ENCODE data around the gene C20orf202. TPM values are rescaled to one million over a fixed set of nuclear protein-coding genes. Genes with fewer than 3 reads are reported as not detected.

Gene C20orf202
- total RNA-seq, 1 experiment from 2014 or later, result not detected

DNA sequence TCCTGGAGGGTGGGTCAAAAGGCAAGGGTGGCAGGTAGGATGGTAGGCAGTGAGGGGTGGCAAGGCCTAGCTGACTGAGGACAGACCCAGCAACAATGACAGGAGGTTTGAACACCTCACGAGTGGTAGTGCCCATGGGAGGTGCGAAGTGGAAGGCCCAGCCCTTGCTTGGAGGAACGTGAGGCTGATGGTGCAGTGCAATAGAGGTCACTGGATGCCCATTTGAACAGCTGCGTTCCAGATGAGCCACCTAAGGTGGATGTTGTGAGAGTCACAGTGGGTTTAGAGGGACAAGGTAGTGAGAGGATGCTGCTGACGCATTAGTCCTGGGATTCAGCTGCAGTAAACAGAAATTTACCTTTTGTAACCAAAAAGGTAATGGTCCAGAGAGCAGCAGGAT lies 34.0 kb upstream of the C20orf202 start:
- ChIA-PET CTCF (no interaction called here), RAD21 (ENCODE audit: low non-redundant PET in 1 of 2, low total read pairs in 2 of 2, uncharacterized antibody in 2 of 2, unreplicated experiment in 2 of 2) (no interaction called here), POLR2A (no interaction called here)
- Histone ChIP-seq H3K9ac (ENCODE audit: low read length) (no peak overlapping the region), H4K20me1 (ENCODE audit: insufficient read depth) (no peaks in the 10 kb centered on the region), H3K79me2 (ENCODE audit: insufficient read depth, low read length) (no peaks in the 10 kb centered on the region), H3K9me3 (ENCODE audit: control insufficient read depth in 1 of 2, insufficient read depth in 1 of 2, low read depth in 1 of 2, low read length in 2 of 2) (no peaks in the 10 kb centered on the region), H3K27me3 (ENCODE audit: insufficient read depth, low read length) (no peaks in the 10 kb centered on the region), H3K4me2 (ENCODE audit: low read length) (no peak overlapping the region), H3K27ac (ENCODE audit: low read depth, low read length) (no peak overlapping the region), H3K36me3 (ENCODE audit: control insufficient read depth in 1 of 2, insufficient read depth in 2 of 2, low read length in 2 of 2) (peaks cover 23 to 52% of the 10 kb centered on the region in 2 experiments), H3K4me1 (ENCODE audit: control insufficient read depth in 1 of 2, insufficient read depth in 2 of 2, low read length in 2 of 2) (no peaks in the 10 kb centered on the region), H3K4me3 (replicated peaks in 1 of 2; ENCODE audit: low read depth in 1 of 2, low read length in 2 of 2) (no peak overlapping the region), H3K9me2 (ENCODE audit: insufficient read depth) (no peaks in the 10 kb centered on the region), H2AFZ (ENCODE audit: low read depth, low read length, poor library complexity, severe bottlenecking) (no peak overlapping the region)
- ATAC-seq, result no peak
- intact Hi-C loops (cut with micrococcal nuclease), result no loop called here
- no TSS peak for BruUV-seq (replicated peaks)
- no peak for DNase-seq (ENCODE audit: low read depth, low spot score)
- TF ChIP-seq EGR1 (IDR thresholded peaks at IDR 0.05; ENCODE audit: low read depth) (no peak), EZH2 (IDR thresholded peaks at IDR 0.05) (no peak), RAD21 (IDR thresholded peaks at IDR 0.05; ENCODE audit: low read depth) (no peak), EZH2phosphoT487 (IDR thresholded peaks at IDR 0.05; ENCODE audit: borderline replicate concordance) (no peak), JUND (IDR thresholded peaks at IDR 0.05) (no peak), POLR2A (IDR thresholded peaks at IDR 0.05; ENCODE audit: borderline replicate concordance, extremely low read depth, insufficient read depth, insufficient read length) (no peak), SRF (IDR thresholded peaks at IDR 0.05; ENCODE audit: low read depth) (no peak), TCF7L2 (IDR thresholded peaks at IDR 0.05; ENCODE audit: borderline replicate concordance, extremely low read depth, insufficient read depth, insufficient read length) (no peak), SIN3A (IDR thresholded peaks at IDR 0.05; ENCODE audit: low read depth) (no peak), ELF1 (IDR thresholded peaks at IDR 0.05; ENCODE audit: borderline replicate concordance, low read depth) (no peak), FOSL1 (IDR thresholded peaks at IDR 0.05; ENCODE audit: low read depth) (no peak), ZFX (IDR thresholded peaks at IDR 0.05) (no peak), ZNF274 (IDR thresholded peaks at IDR 0.05; ENCODE audit: low read depth, low read length) (no peak), CBX3 (IDR thresholded peaks at IDR 0.05; ENCODE audit: low read depth) (no peak)
- TF ChIP-seq, protein P1, sequence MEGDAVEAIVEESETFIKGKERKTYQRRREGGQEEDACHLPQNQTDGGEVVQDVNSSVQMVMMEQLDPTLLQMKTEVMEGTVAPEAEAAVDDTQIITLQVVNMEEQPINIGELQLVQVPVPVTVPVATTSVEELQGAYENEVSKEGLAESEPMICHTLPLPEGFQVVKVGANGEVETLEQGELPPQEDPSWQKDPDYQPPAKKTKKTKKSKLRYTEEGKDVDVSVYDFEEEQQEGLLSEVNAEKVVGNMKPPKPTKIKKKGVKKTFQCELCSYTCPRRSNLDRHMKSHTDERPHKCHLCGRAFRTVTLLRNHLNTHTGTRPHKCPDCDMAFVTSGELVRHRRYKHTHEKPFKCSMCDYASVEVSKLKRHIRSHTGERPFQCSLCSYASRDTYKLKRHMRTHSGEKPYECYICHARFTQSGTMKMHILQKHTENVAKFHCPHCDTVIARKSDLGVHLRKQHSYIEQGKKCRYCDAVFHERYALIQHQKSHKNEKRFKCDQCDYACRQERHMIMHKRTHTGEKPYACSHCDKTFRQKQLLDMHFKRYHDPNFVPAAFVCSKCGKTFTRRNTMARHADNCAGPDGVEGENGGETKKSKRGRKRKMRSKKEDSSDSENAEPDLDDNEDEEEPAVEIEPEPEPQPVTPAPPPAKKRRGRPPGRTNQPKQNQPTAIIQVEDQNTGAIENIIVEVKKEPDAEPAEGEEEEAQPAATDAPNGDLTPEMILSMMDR (IDR thresholded peaks at IDR 0.05 in 2 of 3, conservative IDR thresholded peaks at IDR 0.05 in 1 of 3; ENCODE audit: borderline replicate concordance in 1 of 3, insufficient read depth in 1 of 3, low read depth in 2 of 3, low read length in 2 of 3), result no peak
- TF ChIP-seq, protein P2, sequence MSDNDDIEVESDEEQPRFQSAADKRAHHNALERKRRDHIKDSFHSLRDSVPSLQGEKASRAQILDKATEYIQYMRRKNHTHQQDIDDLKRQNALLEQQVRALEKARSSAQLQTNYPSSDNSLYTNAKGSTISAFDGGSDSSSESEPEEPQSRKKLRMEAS (IDR thresholded peaks at IDR 0.05), result no peak
- TF ChIP-seq, protein P3, sequence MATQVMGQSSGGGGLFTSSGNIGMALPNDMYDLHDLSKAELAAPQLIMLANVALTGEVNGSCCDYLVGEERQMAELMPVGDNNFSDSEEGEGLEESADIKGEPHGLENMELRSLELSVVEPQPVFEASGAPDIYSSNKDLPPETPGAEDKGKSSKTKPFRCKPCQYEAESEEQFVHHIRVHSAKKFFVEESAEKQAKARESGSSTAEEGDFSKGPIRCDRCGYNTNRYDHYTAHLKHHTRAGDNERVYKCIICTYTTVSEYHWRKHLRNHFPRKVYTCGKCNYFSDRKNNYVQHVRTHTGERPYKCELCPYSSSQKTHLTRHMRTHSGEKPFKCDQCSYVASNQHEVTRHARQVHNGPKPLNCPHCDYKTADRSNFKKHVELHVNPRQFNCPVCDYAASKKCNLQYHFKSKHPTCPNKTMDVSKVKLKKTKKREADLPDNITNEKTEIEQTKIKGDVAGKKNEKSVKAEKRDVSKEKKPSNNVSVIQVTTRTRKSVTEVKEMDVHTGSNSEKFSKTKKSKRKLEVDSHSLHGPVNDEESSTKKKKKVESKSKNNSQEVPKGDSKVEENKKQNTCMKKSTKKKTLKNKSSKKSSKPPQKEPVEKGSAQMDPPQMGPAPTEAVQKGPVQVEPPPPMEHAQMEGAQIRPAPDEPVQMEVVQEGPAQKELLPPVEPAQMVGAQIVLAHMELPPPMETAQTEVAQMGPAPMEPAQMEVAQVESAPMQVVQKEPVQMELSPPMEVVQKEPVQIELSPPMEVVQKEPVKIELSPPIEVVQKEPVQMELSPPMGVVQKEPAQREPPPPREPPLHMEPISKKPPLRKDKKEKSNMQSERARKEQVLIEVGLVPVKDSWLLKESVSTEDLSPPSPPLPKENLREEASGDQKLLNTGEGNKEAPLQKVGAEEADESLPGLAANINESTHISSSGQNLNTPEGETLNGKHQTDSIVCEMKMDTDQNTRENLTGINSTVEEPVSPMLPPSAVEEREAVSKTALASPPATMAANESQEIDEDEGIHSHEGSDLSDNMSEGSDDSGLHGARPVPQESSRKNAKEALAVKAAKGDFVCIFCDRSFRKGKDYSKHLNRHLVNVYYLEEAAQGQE (IDR thresholded peaks at IDR 0.05; ENCODE audit: low read depth), result no peak

All from HCT116 (cell line).